Activated CD8-positive, alpha-beta memory T cell treated with anti-CD3 and anti-CD28 coated beads for 4 hours (primary cell): Measurements from ENCODE around the gene GHRHR.
A peak's percentile ranks its signal among the peaks of the same experiment; 100 is the strongest.

Experiments used
- DNase-seq, 2 donors: peaks; one replicate each; pipeline ENCODE4 v3.0.0-alpha.2; 2020; ENCODE audit warnings: low read depth in 2 of 2

The GHRHR gene

DNA sequence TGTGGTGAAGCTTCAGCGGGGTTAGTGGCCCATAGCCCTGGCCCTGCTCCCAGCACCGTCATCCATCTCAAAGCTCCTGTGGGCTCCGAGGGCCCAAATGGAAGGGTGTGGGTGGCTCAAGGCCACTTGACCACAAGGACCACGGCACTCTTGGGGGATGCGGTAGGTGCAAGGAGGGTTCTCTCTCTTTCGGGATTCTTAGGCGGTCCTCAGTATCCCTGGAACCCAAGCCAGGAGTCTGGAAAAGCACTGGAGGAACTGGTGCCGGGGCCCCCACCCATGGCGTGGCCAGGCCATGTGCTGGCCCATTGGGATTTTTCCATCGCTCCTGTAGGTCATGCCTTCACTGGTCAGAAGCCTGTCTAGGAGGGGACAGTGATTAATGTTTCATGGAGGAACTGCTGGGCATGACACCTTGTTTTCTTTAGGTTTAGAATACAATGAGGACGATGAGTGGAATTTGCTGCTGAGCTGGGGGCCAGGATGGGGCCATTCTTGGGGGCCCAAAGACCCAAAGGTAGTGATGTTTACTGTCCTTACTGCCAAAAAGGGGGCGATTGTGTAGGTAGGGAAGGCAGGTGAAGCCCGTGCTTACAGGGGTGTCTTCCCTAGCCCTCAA lies 35.4 kb upstream of the GHRHR start:
- no peak for DNase-seq

DNA sequence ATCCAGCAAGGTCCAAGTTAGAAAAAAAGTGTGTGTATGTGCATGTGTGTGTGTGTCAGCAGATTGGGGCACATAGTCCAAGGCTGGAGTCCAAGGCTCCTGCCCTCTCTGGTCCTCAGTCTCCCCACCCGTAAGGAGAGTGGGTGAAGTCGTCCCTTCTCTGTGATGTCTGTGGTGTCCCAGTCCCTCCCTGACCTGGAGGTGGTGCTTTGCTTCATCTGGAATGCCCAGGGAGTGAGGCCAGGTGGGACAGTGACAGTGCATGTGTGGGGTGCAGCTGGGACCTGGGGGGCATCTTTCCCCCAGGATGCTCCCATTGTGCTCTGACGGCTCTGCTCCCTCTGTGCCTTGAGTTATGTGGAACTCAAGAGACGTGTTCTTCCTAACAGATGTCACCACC lies 34.1 kb upstream of the GHRHR start:
- no peak for DNase-seq

DNA sequence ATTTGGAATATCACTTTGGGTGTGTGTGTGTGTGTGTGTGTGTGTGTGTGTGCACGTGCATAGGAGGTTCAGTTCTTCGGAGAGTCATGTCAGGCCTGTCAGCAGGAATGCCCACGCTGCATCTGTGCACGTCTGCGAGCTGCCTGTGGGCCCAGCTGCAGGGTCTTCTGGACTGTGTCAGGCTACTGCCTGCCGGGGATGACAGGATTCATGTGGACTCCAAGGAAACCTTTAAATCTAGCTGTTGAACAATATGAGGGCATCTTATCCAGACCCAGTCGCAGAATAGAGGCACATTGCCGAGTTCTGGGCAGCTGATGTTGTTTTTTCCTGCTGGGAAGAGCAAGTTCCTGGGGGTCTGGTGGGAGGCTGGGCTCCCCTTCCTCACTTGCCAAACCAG lies 33.1 kb upstream of the GHRHR start:
- no peak for DNase-seq

- no peak for DNase-seq
These were observed 32.4 kb upstream of the GHRHR start for GRCh38 chr7:30931161-30931928.

DNA sequence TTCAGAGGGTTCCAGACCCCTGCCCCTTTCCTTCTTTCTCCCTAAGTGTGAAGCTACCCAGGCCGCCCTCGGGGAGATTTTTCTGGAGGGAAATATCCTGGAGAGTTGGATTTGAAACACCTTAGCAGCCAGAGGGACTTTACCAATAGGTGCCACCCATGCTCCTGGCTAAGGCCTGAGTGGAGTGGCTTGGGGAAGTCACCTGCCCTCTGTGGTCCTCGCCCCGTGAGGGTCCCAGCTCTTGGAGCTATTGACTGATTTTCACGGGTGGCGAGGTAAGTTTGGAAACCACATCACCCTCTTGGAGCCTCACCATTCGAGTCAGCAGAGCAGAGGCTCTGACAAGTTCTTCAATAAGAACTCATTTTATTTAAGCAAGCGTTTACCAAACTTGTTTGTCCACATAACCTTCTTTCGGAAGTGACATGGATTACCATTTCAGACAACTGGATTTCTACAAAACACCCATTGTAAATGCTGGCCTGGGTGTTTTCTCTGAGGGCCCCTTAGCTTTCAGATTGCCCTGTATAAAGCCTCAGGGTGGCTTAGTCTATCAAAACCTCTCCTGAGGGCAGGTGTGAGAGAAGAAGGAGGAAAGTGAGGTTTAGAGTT lies 31.7 kb upstream of the GHRHR start:
- no peak for DNase-seq

- no peak for DNase-seq
These were observed 31.2 kb upstream of the GHRHR start for GRCh38 chr7:30932562-30932961.

- DNase-seq, result no peak
These were observed 30.4 kb upstream of the GHRHR start for GRCh38 chr7:30933124-30933974.

GRCh38 chr7:30934225-30934624 lies 29.5 kb upstream of the GHRHR start:
- DNase-seq, result no peak

DNA sequence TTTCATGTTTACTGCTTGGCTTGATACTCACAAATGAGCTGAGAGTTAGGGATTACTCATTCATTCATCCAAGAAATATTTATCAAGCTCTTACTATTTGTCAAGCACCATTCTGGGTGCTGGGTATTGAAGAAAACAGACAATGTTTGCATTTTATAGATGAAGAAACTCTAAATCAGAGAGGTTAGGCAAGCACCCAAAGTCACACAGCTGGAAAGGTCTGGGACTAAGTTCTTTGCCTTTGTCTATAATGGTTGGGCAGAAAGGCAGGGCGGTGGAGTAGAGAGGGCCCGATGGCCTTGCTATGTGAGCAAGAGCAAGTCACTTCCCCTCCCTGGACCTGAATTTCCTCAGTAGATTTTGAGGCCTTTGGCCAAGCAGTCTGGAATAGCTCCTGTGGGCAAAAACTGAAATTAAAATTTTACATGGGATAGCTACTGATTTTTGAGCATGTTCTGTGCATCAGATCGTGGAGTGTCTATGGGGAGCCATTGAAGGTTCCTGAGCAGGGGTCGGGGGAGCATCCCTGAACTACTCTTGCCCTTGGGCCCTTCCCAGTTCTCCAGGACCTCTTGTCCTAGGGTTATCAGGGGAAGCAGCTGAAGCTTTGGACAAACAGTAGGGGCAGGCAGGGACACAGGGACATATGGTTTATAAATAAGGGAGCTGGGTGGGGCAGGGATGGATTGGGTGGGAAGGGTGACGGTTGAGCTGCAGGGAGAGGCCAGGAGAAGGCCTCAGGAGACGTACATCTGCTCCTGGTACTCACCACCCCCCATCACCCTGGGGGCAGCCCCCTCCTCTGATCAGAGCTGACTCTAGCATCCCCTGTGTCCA lies 28.8 kb upstream of the GHRHR start:
- DNase-seq, result no peak

DNA sequence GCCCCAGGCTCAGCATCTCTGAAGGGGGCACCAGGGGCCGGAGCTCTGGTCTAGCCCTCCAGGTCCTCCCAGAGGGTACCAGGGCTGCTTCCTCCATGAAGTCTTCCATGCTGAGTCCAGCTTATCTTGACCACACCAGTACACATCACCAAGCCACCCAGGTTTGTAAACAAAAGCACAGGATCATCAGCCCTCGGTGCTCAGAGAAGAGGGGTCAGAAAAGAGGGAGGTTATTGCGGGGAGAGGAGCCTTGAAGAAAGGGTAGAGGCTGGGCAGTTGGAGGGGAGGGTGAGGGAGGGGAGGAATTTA lies 28.2 kb upstream of the GHRHR start:
- DNase-seq, result no peak

DNA sequence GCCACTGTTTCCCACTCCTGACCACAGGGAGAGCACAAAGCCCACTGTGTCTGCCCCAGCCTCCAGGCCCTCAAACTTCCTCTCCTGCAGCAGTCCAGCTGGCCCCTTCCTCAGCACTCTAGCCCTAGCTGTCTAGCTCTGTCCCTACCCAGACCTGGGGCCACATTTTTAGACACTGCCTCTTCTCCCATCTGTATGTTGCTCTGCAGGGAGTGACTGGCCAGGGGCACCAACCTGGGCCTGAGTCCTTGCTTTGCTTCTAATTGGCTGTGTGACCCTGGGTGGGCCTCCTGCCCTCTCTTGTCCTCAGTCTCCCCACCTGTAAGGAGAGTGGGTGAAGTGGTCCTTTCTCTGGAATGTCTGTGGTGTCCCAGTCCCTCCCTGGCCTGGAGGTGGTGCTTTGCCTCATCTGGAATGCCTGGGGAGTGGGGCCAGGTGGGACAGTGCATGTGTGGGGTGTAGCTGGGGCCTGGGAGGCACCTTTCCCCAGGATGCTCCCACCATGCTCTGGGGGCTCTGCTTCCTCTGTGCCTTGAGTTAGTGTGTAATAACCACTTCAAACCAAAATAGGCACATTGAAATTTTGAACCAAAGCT lies 27.0 kb upstream of the GHRHR start:
- DNase-seq, result no peak

- no peak for DNase-seq
These were observed 26.3 kb upstream of the GHRHR start for GRCh38 chr7:30937416-30937815.

DNA sequence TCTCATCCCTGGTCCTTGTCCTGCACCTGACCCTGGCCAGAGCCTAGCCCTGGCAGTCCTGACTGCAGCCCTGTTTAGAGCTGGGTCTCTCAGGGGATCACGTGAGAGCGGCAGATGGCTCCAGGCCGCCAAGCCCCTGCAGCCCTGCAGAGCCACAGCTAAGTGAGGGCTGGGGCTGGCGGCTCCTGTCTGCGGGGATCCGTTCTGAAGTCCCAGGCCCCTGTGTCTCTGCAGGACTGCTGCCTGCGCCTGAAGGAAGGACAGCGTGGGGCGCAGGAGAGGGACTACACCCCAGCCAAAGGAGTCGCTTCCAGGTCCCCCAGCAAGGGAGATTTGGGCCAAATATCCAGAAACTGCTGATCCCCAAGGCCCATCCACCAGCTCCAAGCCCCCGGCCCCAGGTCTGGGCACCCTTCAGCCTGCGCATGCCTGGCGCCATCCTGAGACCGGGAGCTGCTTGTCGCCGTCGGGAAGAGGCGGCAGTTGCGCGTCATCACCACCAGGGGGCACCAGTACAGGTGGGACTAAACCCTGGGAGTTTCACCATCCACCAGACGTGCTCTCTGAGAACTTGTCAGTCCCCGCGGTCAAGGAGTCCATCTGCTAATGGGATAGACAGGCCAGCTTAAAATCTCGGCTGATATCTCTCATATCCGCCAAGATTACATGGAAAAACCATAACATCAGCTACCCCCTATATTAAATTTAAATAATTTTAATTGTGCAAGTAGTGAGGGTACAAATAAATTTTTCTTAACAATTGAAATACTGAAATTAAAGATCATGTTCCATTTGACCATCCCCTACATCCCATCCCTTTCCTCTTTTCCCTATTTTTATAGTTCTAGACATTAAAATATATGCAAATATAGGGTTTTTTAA lies 25.1 kb upstream of the GHRHR start:
- DNase-seq, result peak; percentile 13 to 30

DNA sequence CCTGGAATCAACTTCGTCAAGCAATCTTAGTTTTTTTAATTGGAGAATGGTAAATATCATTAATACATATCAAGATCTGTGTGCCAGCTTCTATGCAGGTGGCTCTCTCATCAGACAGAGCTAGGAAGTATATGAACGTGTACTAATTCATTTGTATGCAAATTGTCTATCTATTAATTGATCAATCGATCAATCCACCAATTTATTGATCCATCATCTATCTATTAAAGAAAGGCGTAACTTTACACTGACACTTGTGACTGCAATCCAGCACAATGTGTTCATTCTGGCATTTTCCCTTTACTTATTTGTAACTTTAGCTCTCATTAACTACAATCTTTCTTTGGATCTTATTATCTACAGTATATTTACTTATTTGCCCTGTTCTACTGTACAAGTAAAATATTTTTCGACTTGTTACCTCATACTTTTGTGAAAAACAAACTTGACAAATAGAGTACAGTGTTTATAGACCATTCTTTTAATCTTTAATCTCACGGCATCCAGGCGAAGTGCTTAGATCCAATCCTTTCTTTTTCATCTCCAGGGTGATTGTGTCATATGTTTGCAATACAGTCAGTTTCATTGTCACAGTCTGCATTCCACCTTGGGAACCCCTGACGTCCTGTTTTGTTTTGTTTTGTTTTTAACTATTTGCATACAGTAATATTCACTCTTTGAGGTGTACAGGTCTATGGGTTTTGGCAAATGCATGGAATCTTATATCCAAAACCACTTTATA lies 22.0 kb upstream of the GHRHR start:
- DNase-seq, result no peak

GRCh38 chr7:30950197-30950596 lies 13.6 kb upstream of the GHRHR start:
- DNase-seq, result no peak

- DNase-seq, result no peak
These were observed 8.8 kb upstream of the GHRHR start for GRCh38 chr7:30954914-30955313.

DNA sequence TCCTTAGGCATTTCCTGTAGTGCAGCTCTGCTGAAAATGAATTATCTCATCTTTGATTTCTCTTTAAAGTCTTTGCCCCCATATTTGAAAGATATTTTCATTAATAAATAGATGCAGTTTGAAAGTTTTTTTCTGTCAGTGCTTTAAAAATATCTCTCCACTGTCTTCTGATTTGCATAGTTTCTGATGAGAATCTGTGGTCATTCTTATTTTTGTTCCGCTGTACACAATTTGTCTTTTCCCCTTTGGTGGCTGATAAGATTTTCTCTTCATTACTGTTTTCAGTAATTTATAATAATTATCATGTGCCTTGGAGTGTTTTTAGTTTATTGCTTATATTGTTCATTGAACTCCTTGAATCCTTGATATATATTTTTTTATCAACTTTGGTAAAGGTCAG lies 7.0 kb upstream of the GHRHR start:
- DNase-seq, result no peak

- DNase-seq, result no peak
These were observed 1.6 kb downstream of the GHRHR start for GRCh38 chr7:30965372-30965771.

DNA sequence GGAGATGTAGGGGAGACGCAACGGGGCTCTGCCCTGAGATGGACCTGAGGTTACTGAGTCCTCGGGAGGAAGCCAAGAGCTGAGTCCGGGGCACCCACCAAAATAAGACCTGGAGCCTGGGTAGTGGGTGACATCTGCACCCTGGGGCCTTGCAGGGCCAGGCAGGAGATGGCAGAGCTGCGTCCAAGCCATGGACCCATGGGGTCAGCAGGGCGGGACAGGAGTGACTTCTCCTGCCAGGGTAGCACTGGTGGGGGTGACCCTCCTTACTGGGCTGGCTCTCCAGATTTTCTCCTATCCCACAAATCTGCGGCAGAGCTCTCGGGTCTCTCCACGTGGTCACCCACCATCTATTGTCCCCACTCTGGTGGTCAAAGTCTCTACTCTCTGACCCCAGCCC lies 2.1 kb downstream of the GHRHR start:
- DNase-seq, result no peak

- DNase-seq, result no peak
These were observed 4.5 kb downstream of the GHRHR start for GRCh38 chr7:30968294-30968693.
